HG03439 (cell line): Measurements from ENCODE around the gene PRKAA2.

Experiments
- ATAC-seq: cut with Tn5 transposase; IDR thresholded peaks from one replicate; pipeline ENCODE4 v1.9.1; 2021; ENCODE audit warnings: mild to moderate bottlenecking, moderate library complexity; ENCODE audit not compliant: unreplicated experiment

Gene PRKAA2

GRCh38 chr1:56712150-56712549 is 67.0 kb downstream of the PRKAA2 start:
- no peak for ATAC-seq

- ATAC-seq: no peak
Measured at GRCh38 chr1:56713112-56713511, 68.0 kb downstream of the PRKAA2 start.

GRCh38 chr1:56715156-56715555 is 70.0 kb downstream of the PRKAA2 start:
- ATAC-seq: no peak

GRCh38 chr1:56719171-56719570 is 74.1 kb downstream of the PRKAA2 start:
- no peak for ATAC-seq

- ATAC-seq: no peak
Measured at GRCh38 chr1:56726706-56727105, 81.6 kb downstream of the PRKAA2 start.

GRCh38 chr1:56728964-56729363 is 83.8 kb downstream of the PRKAA2 start:
- ATAC-seq: no peak

GRCh38 chr1:56745231-56745630 is 100.1 kb downstream of the PRKAA2 start:
- no peak for ATAC-seq

GRCh38 chr1:56754708-56755479 is 109.8 kb downstream of the PRKAA2 start:
- no peak for ATAC-seq

GRCh38 chr1:56755911-56756310 is 110.8 kb downstream of the PRKAA2 start:
- no peak for ATAC-seq

GRCh38 chr1:56758135-56758534 is 113.0 kb downstream of the PRKAA2 start:
- no peak for ATAC-seq

- no peak for ATAC-seq
Measured at GRCh38 chr1:56758794-56759193, 113.7 kb downstream of the PRKAA2 start.
